Measurements from ENCODE around the gene GIMD1.

GIMD1 gene

GRCh38 chr4:106353786-106354185, 14.8 kb downstream of the GIMD1 start:
- H3K4me1 ChIP-seq (ENCODE audit: control extremely low read depth in 1 of 4, control insufficient read depth in 4 of 4, insufficient read depth in 4 of 4, low read length in 3 of 4) = no peaks in the 10 kb centered on the region
- WGBS (ENCODE audit: insufficient coverage) = 100% methylated on average over 1 of the region's 1 CpG
- ChIA-PET CTCF (interaction anchor here (0.6 to 1.4 kb wide), 2 partner anchors 9 to 30 kb away, joined by 3 to 4 read pairs; no protein-coding TSS in a partner anchor), POLR2A (no interaction called here)
- no peaks in the 10 kb centered on the region for H3K9me3 ChIP-seq (ENCODE audit: control extremely low read depth in 1 of 5, control insufficient read depth in 4 of 5, insufficient read depth in 2 of 5, low read depth in 1 of 5, low read length in 4 of 5)
- H3K4me3 ChIP-seq (ENCODE audit: control insufficient read depth in 1 of 7, extremely low read depth in 1 of 7, insufficient read depth in 4 of 7, low read depth in 2 of 7, low read length in 6 of 7) = no peak overlapping the region
- H3K27ac ChIP-seq (ENCODE audit: insufficient read depth in 1 of 2, low read depth in 1 of 2, low read length in 2 of 2, poor library complexity in 1 of 2, severe bottlenecking in 2 of 2) = no peak overlapping the region
- no peaks in the 10 kb centered on the region for H3K27me3 ChIP-seq (replicated peaks in 2 of 5; ENCODE audit: control insufficient read depth in 4 of 5, insufficient read depth in 5 of 5, low read length in 4 of 5)
- no peak for DNase-seq
- peaks cover 0 to 9% (median 3%) of the 10 kb centered on the region in 4 experiments for H3K36me3 ChIP-seq (ENCODE audit: control insufficient read depth in 4 of 4, insufficient read depth in 4 of 4, low read length in 3 of 4)

DNA sequence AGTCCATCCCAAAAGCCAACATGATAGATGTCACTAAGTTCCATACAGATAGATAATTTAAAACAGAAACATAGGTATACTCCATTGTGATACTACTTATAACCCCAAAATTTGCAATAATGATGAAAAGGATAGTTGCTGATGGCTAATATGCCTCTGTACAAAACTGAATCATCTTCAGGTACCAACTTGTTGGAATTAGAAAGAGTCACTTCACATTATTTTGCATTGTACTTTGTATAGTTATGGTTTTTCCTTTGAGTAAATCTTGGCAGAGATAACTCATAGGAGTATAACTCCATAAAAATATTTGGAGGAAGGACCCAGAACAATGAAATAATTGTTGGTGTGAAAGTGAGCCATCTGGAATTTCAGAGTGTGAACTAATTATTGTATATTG, 17.6 kb downstream of the GIMD1 start:
- CTCF ChIA-PET = interaction anchor here (0.9 kb wide), 1 partner anchor 21 kb away, joined by 3 read pairs; no protein-coding TSS in a partner anchor
- H3K27ac ChIP-seq (ENCODE audit: insufficient read depth in 1 of 2, low read depth in 1 of 2, low read length in 2 of 2, poor library complexity in 1 of 2, severe bottlenecking in 2 of 2) = no peak overlapping the region

DNA sequence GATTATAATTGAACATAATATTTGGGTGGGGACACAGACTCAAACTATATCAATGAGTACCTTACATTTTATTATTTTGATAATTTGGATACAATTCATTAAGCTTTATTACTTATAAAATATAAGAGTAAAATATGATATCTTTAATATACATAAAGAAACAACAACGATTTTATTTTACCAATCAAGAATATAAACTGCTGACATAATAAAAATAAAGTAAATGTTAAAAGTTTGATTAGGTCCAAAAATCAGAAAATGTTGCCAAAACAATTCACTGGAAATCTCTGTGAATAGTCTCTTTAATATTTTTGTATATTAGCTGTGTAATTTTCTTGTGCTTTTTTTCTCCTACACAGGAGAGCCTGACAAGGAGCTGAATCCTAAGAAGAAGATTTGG, 21.4 kb downstream of the GIMD1 start:
- H3K9me3 ChIP-seq (ENCODE audit: control extremely low read depth in 1 of 5, control insufficient read depth in 4 of 5, insufficient read depth in 2 of 5, low read depth in 1 of 5, low read length in 4 of 5) = no peaks in the 10 kb centered on the region
- H3K4me1 ChIP-seq (ENCODE audit: control extremely low read depth in 1 of 4, control insufficient read depth in 4 of 4, insufficient read depth in 4 of 4, low read length in 3 of 4) = no peaks in the 10 kb centered on the region
- H3K27ac ChIP-seq (ENCODE audit: insufficient read depth in 1 of 2, low read depth in 1 of 2, low read length in 2 of 2, poor library complexity in 1 of 2, severe bottlenecking in 2 of 2) = no peak overlapping the region
- no peaks in the 10 kb centered on the region for H3K27me3 ChIP-seq (replicated peaks in 2 of 5; ENCODE audit: control insufficient read depth in 4 of 5, insufficient read depth in 5 of 5, low read length in 4 of 5)
- WGBS (ENCODE audit: insufficient coverage) = no CpG with 5 or more reads among the region's 1 CpG
- DNase-seq = no peak
- H3K36me3 ChIP-seq (ENCODE audit: control insufficient read depth in 4 of 4, insufficient read depth in 4 of 4, low read length in 3 of 4) = peaks cover 0 to 26% (median 19%) of the 10 kb centered on the region in 4 experiments
- no peak overlapping the region for H3K4me3 ChIP-seq (ENCODE audit: control insufficient read depth in 1 of 7, extremely low read depth in 1 of 7, insufficient read depth in 4 of 7, low read depth in 2 of 7, low read length in 6 of 7)
- CTCF ChIA-PET = interaction anchor here (1.2 to 1.4 kb wide), 3 partner anchors 17 to 19 kb away, joined by 3 to 4 read pairs (median 4); no protein-coding TSS in a partner anchor
- POLR2A ChIA-PET = no interaction called here

More for the DNA sequence above, 17.6 kb downstream of the GIMD1 start:
- no peaks in the 10 kb centered on the region for H3K27me3 ChIP-seq (replicated peaks in 2 of 5; ENCODE audit: control insufficient read depth in 4 of 5, insufficient read depth in 5 of 5, low read length in 4 of 5)
- no peak for DNase-seq
- H3K9me3 ChIP-seq (ENCODE audit: control extremely low read depth in 1 of 5, control insufficient read depth in 4 of 5, insufficient read depth in 2 of 5, low read depth in 1 of 5, low read length in 4 of 5) = no peaks in the 10 kb centered on the region
- peaks cover 0 to 26% (median 16%) of the 10 kb centered on the region in 4 experiments for H3K36me3 ChIP-seq (ENCODE audit: control insufficient read depth in 4 of 4, insufficient read depth in 4 of 4, low read length in 3 of 4)
- POLR2A ChIA-PET = no interaction called here
- H3K4me3 ChIP-seq (ENCODE audit: control insufficient read depth in 1 of 7, extremely low read depth in 1 of 7, insufficient read depth in 4 of 7, low read depth in 2 of 7, low read length in 6 of 7) = no peak overlapping the region
- no peaks in the 10 kb centered on the region for H3K4me1 ChIP-seq (ENCODE audit: control extremely low read depth in 1 of 4, control insufficient read depth in 4 of 4, insufficient read depth in 4 of 4, low read length in 3 of 4)

- Histone ChIP-seq H3K27ac (ENCODE audit: insufficient read depth in 1 of 2, low read depth in 1 of 2, low read length in 2 of 2, poor library complexity in 1 of 2, severe bottlenecking in 2 of 2) (no peak overlapping the region), H3K9me3 (ENCODE audit: control extremely low read depth in 1 of 5, control insufficient read depth in 4 of 5, insufficient read depth in 2 of 5, low read depth in 1 of 5, low read length in 4 of 5) (peaks cover 0 to 2% (median 0%) of the 10 kb centered on the region in 5 experiments), H3K27me3 (replicated peaks in 2 of 5; ENCODE audit: control insufficient read depth in 4 of 5, insufficient read depth in 5 of 5, low read length in 4 of 5) (no peaks in the 10 kb centered on the region), H3K36me3 (ENCODE audit: control insufficient read depth in 4 of 4, insufficient read depth in 4 of 4, low read length in 3 of 4) (peaks cover 0 to 40% (median 25%) of the 10 kb centered on the region in 4 experiments), H3K4me1 (ENCODE audit: control extremely low read depth in 1 of 4, control insufficient read depth in 4 of 4, insufficient read depth in 4 of 4, low read length in 3 of 4) (no peaks in the 10 kb centered on the region), H3K4me3 (ENCODE audit: control insufficient read depth in 1 of 7, extremely low read depth in 1 of 7, insufficient read depth in 4 of 7, low read depth in 2 of 7, low read length in 6 of 7) (no peak overlapping the region)
- WGBS (ENCODE audit: insufficient coverage) = no CpG with 5 or more reads among the region's 1 CpG
- ChIA-PET POLR2A (no interaction called here), CTCF (interaction anchor here (1.1 kb wide), 1 partner anchor 17 kb away, joined by 3 read pairs; no protein-coding TSS in a partner anchor)
- no peak for DNase-seq
These were observed 24.0 kb downstream of the GIMD1 start for GRCh38 chr4:106344647-106344970.

DNA sequence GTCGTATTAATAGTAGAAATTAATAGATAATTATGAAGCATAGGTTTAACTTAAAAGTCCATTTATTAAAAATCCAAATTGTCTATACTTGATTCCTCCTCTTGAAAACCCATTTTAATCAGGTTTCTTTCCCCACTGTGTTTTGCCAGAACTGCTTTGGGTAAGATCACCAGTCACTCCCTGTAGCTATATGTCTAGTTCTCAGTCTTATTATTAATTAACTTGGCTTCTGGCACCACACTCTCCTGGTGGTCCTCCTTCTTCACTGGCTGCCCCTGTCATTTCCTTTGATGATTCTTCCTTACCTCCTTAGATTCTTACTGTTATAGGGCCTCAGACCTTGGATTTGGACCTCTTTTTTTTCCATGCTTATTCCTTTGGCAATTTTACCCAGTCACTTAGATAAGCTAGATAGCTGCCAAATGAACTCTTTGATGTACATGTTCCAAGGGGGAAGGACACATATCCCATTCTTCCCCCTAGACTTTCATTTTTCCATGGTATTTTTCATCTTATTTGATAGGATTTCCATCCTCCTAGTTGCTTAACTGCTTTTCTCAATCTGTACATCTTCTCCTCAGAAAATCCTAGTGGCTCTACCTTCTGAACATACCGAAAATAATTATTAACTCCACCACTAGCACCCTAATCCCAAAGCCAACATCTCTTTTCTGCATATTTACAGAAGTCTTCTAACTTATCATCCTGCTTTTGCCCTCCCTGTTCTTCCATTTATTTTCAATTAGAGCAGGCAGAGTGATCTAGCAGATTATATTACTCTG, 24.5 kb downstream of the GIMD1 start:
- Histone ChIP-seq H3K9me3 (ENCODE audit: control extremely low read depth in 1 of 5, control insufficient read depth in 4 of 5, insufficient read depth in 2 of 5, low read depth in 1 of 5, low read length in 4 of 5) (peaks cover 0 to 2% (median 0%) of the 10 kb centered on the region in 5 experiments), H3K4me1 (ENCODE audit: control extremely low read depth in 1 of 4, control insufficient read depth in 4 of 4, insufficient read depth in 4 of 4, low read length in 3 of 4) (no peaks in the 10 kb centered on the region), H3K27me3 (replicated peaks in 2 of 5; ENCODE audit: control insufficient read depth in 4 of 5, insufficient read depth in 5 of 5, low read length in 4 of 5) (no peaks in the 10 kb centered on the region), H3K4me3 (ENCODE audit: control insufficient read depth in 1 of 7, extremely low read depth in 1 of 7, insufficient read depth in 4 of 7, low read depth in 2 of 7, low read length in 6 of 7) (no peak overlapping the region), H3K36me3 (ENCODE audit: control insufficient read depth in 4 of 4, insufficient read depth in 4 of 4, low read length in 3 of 4) (peaks cover 2 to 42% (median 25%) of the 10 kb centered on the region in 4 experiments), H3K27ac (ENCODE audit: insufficient read depth in 1 of 2, low read depth in 1 of 2, low read length in 2 of 2, poor library complexity in 1 of 2, severe bottlenecking in 2 of 2) (no peak overlapping the region)
- CTCF ChIA-PET = interaction anchor here (1.1 kb wide), 1 partner anchor 17 kb away, joined by 3 read pairs; no protein-coding TSS in a partner anchor
- POLR2A ChIA-PET = no interaction called here
- no peak for DNase-seq
- WGBS (ENCODE audit: insufficient coverage) = 100% methylated on average over 1 of the region's 2 CpGs

- Histone ChIP-seq H3K27me3 (replicated peaks in 2 of 5; ENCODE audit: control insufficient read depth in 4 of 5, insufficient read depth in 5 of 5, low read length in 4 of 5) (no peaks in the 10 kb centered on the region), H3K9me3 (ENCODE audit: control extremely low read depth in 1 of 5, control insufficient read depth in 4 of 5, insufficient read depth in 2 of 5, low read depth in 1 of 5, low read length in 4 of 5) (peaks cover 0 to 21% (median 8%) of the 10 kb centered on the region in 5 experiments), H3K4me1 (ENCODE audit: control extremely low read depth in 1 of 4, control insufficient read depth in 4 of 4, insufficient read depth in 4 of 4, low read length in 3 of 4) (no peaks in the 10 kb centered on the region), H3K4me3 (ENCODE audit: control insufficient read depth in 1 of 7, extremely low read depth in 1 of 7, insufficient read depth in 4 of 7, low read depth in 2 of 7, low read length in 6 of 7) (no peak overlapping the region), H3K36me3 (ENCODE audit: control insufficient read depth in 4 of 4, insufficient read depth in 4 of 4, low read length in 3 of 4) (peaks cover 27 to 53% (median 35%) of the 10 kb centered on the region in 4 experiments), H3K27ac (ENCODE audit: insufficient read depth in 1 of 2, low read depth in 1 of 2, low read length in 2 of 2, poor library complexity in 1 of 2, severe bottlenecking in 2 of 2) (no peak overlapping the region)
- ChIA-PET CTCF (no interaction called here), POLR2A (no interaction called here)
- 100% methylated on average over 1 of the region's 1 CpG for WGBS (ENCODE audit: insufficient coverage)
- DNase-seq = no peak
These were observed 27.8 kb downstream of the GIMD1 start for GRCh38 chr4:106340774-106341173.

DNA sequence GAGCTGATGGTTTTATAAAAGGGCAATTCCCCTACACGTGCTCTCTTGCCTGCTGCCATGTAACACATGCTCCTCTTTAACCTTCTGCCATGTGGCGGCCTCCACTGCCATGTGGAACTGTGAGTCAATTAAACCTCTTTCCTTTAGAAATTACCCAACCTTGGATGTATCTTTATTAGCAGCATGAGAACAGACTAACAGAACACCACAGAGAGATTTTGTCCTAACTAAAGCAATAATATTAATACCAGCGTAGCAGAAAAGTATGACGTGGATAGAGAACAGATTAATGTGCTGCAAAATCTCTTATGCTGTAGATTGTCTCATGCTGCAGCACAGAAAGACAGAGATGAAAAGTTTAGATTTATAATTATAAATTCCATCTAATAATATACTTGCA, 29.1 kb downstream of the GIMD1 start:
- Histone ChIP-seq H3K27ac (ENCODE audit: insufficient read depth in 1 of 2, low read depth in 1 of 2, low read length in 2 of 2, poor library complexity in 1 of 2, severe bottlenecking in 2 of 2) (no peak overlapping the region), H3K9me3 (ENCODE audit: control extremely low read depth in 1 of 5, control insufficient read depth in 4 of 5, insufficient read depth in 2 of 5, low read depth in 1 of 5, low read length in 4 of 5) (peaks cover 0 to 21% (median 8%) of the 10 kb centered on the region in 5 experiments), H3K4me1 (ENCODE audit: control extremely low read depth in 1 of 4, control insufficient read depth in 4 of 4, insufficient read depth in 4 of 4, low read length in 3 of 4) (no peaks in the 10 kb centered on the region), H3K36me3 (ENCODE audit: control insufficient read depth in 4 of 4, insufficient read depth in 4 of 4, low read length in 3 of 4) (peaks cover 30 to 65% (median 42%) of the 10 kb centered on the region in 4 experiments), H3K27me3 (replicated peaks in 2 of 5; ENCODE audit: control insufficient read depth in 4 of 5, insufficient read depth in 5 of 5, low read length in 4 of 5) (no peaks in the 10 kb centered on the region), H3K4me3 (ENCODE audit: control insufficient read depth in 1 of 7, extremely low read depth in 1 of 7, insufficient read depth in 4 of 7, low read depth in 2 of 7, low read length in 6 of 7) (no peak overlapping the region)
- no CpG with 5 or more reads among the region's 4 CpGs for WGBS (ENCODE audit: insufficient coverage)
- POLR2A ChIA-PET = no interaction called here
- DNase-seq = no peak
- CTCF ChIA-PET = interaction anchor here (1.1 kb wide), 1 partner anchor 11 kb away, joined by 4 read pairs; no protein-coding TSS in a partner anchor
